A673 (cell line): ENCODE data around the gene USP53.

Experiments
- EZH2 ChIP-seq: fragments of 200-600 bp; sonication (generic); IDR thresholded peaks from 2 replicates; pipeline ENCODE4 v1.6.1; 2017; ENCODE audit warnings: borderline replicate concordance, low read depth, mild to moderate bottlenecking, mixed read lengths, antibody characterized with exemption, low read length; ENCODE audit not compliant: poor library complexity, severe bottlenecking
- TF ChIP-seq, protein P1 (sequence below): fragments of 300-800, 200-600 bp; sonication (generic); conservative IDR thresholded peaks from 2 replicates; pipeline ENCODE4 v1.5.1; 2017; ENCODE audit warnings: low read depth, mild to moderate bottlenecking, antibody characterized with exemption, low read length, moderate library complexity, mixed read lengths

DNA sequence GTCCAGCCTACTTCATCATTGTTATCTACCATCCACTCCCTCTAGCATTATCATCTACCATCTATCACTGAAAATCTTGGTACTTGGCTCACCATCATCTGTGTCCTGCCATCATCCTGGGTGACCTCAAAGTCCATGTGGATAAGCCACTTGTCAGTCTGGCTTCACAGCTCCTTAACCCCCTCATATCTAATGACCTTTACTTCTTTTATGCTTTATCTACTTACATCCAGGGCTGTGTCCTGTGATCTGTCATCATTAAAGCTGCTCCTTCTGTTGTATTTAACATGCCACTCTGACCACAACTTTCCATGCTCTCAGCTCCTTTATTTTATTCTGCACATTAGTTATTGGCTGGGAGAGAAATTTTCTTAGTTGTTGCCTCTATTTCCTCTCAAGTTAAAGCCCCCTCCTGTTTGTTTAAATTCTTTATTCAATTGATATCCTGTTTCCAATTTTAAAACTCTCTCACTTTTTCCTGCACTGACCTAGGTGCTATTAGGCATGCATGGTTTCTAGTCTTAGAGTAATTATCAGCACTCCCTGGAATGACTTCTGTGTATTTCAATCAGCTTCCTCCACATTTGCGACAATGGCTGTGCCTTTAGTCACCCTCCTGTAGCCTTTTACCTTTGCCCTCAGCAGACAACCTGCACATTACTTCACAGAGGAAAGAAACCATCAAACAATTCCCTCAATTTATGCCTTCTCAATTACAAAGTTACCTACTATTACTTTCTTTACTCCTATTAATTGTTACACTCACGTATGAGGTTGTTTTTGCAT, 117.5 kb downstream of the USP53 start:
- no peak for TF ChIP-seq EZH2
- TF ChIP-seq, protein P1, sequence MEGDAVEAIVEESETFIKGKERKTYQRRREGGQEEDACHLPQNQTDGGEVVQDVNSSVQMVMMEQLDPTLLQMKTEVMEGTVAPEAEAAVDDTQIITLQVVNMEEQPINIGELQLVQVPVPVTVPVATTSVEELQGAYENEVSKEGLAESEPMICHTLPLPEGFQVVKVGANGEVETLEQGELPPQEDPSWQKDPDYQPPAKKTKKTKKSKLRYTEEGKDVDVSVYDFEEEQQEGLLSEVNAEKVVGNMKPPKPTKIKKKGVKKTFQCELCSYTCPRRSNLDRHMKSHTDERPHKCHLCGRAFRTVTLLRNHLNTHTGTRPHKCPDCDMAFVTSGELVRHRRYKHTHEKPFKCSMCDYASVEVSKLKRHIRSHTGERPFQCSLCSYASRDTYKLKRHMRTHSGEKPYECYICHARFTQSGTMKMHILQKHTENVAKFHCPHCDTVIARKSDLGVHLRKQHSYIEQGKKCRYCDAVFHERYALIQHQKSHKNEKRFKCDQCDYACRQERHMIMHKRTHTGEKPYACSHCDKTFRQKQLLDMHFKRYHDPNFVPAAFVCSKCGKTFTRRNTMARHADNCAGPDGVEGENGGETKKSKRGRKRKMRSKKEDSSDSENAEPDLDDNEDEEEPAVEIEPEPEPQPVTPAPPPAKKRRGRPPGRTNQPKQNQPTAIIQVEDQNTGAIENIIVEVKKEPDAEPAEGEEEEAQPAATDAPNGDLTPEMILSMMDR = no peak
